ENCODE data around the gene UTY. TPM values are rescaled to one million over a fixed set of nuclear protein-coding genes. Genes with fewer than 3 reads are reported as not detected.
"Not testable (repeated sequence)": the region's sequence is repeated elsewhere in the genome, so short reads cannot be mapped to it uniquely, and the experiment has no call there.

The UTY gene
- total RNA-seq, 1 donor from 2014 or later: 16.3 TPM

GRCh38 chrY:13299411-13299810, 180.4 kb downstream of the UTY start:
- no peak for DNase-seq (ENCODE audit: low read depth in 2 of 2)

GRCh38 chrY:13296176-13296890, 183.5 kb downstream of the UTY start:
- no peak for DNase-seq (ENCODE audit: low read depth in 2 of 2)

GRCh38 chrY:13295026-13295425, 184.8 kb downstream of the UTY start:
- DNase-seq (ENCODE audit: low read depth in 2 of 2): no peak

GRCh38 chrY:13291199-13291598, 188.6 kb downstream of the UTY start:
- no peak for DNase-seq (ENCODE audit: low read depth in 2 of 2)

- DNase-seq (ENCODE audit: low read depth in 2 of 2): peak; percentile 0 to 13
Measured at GRCh38 chrY:13282151-13283054, 197.4 kb downstream of the UTY start.

- no peak for DNase-seq (ENCODE audit: low read depth in 2 of 2)
Measured at GRCh38 chrY:13279561-13279960, 200.3 kb downstream of the UTY start.

GRCh38 chrY:13271706-13272105, 208.1 kb downstream of the UTY start:
- no peak for DNase-seq (ENCODE audit: low read depth in 2 of 2)

- not testable (repeated sequence) for DNase-seq (ENCODE audit: low read depth in 2 of 2)
Measured at GRCh38 chrY:13253941-13254440, 225.8 kb downstream of the UTY start.

GRCh38 chrY:13250421-13250820, 229.4 kb downstream of the UTY start:
- no peak for DNase-seq (ENCODE audit: low read depth in 2 of 2)

GRCh38 chrY:13243716-13244115, 236.1 kb downstream of the UTY start:
- no peak for DNase-seq (ENCODE audit: low read depth in 2 of 2)

- no peak for DNase-seq (ENCODE audit: low read depth in 2 of 2)
Measured at GRCh38 chrY:13233901-13234300, 245.9 kb downstream of the UTY start.

GRCh38 chrY:13233118-13233517, 246.7 kb downstream of the UTY start:
- DNase-seq (ENCODE audit: low read depth in 2 of 2): no peak

GRCh38 chrY:13227354-13227953, 252.4 kb downstream of the UTY start:
- no peak for DNase-seq (ENCODE audit: low read depth in 2 of 2)

- no peak for DNase-seq (ENCODE audit: low read depth in 2 of 2)
Measured at GRCh38 chrY:13210961-13211646, 268.7 kb downstream of the UTY start.

- no peak for DNase-seq (ENCODE audit: low read depth in 2 of 2)
Measured at GRCh38 chrY:13205214-13205613, 274.6 kb downstream of the UTY start.

Other genes with a start within 250 kb of the UTY start
- 0.79 TPM in 1 of 2 replicates, not detected in the other for gene TMSB4Y, start 223.9 kb upstream of the UTY start, total RNA-seq

All from lung microvascular endothelial cell (primary cell).